Tibial artery (tissue), 4 donors: ENCODE measurements around the gene MED26.

Experiments
- DNase-seq, 2 donors: peaks; one replicate each; pipeline ENCODE4 v3.0.0-alpha.2; 2019
- H3K27ac ChIP-seq, 2 donors: fragments of 200-600 bp; sonication (generic) in 1 of 2; 1 replicate in 1 of 2; 2 replicates in 1 of 2; pipeline ENCODE4 v1.5.1; 2018 to 2019; ENCODE audit warnings: mild to moderate bottlenecking in 1 of 2
- H3K27me3 ChIP-seq, 2 donors: fragments of 200-600 bp; sonication (generic) in 1 of 2; one replicate each; pipeline versions ENCODE4 v1.5.1 to v1.6.0; 2016 to 2019
- H3K36me3 ChIP-seq, 3 donors: fragments of 200-600 bp; sonication (generic) in 2 of 3; one replicate each; pipeline ENCODE4 v1.5.1; 2016 to 2019; ENCODE audit warnings: mild to moderate bottlenecking in 2 of 3
- H3K4me1 ChIP-seq, 4 donors: fragments of 200-600 bp; sonication (generic) in 2 of 4; 1 replicate in 3 of 4; 2 replicates in 1 of 4; pipeline ENCODE4 v1.5.1; 2016 to 2019
- H3K4me3 ChIP-seq, 2 donors: fragments of 200-600 bp; sonication (generic) in 1 of 2; 1 replicate in 1 of 2; 2 replicates in 1 of 2; pipeline ENCODE4 v1.5.1; 2018 to 2019; ENCODE audit warnings: mild to moderate bottlenecking in 2 of 2
- H3K9me3 ChIP-seq, 3 donors: fragments of 200-600 bp; sonication (generic) in 1 of 3; one replicate each; pipeline ENCODE4 v1.5.1; 2016 to 2019
- CTCF ChIP-seq, 2 experiments: fragments of 200-600 bp in 1 of 2; fragments of 450-650 bp in 1 of 2; IDR thresholded peaks; one replicate each; pipeline ENCODE4 v1.5.1; 2017 to 2019; ENCODE audit warnings: antibody characterized with exemption in 2 of 2, mild to moderate bottlenecking in 1 of 2, moderate library complexity in 1 of 2
- intact Hi-C: fragments of 100-400 bp; cut with DNase I; formaldehyde crosslinking; loops from one replicate; pipeline ENCODE4 v1.15.0; 2023; ENCODE audit warnings: low total_unique reads

The MED26 gene

DNA sequence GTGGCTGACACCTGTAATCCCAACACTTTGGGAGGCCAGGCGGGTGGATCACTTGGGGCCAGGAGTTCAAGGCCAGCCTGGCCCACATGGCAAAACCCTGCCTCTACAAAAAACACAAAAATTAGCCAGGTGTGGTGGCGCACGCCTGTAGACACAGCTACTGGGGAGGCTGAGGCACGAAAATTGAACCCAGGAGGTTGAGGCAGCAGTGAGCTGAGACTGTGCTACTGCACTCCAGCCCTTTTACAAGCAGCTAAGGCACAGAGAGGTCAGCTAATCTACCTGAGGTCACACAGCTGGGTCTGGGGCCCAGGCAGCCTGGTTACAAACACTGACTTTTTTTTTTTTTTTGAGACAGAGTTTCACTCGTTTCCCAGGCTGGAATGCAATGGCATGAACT lies 27.2 kb downstream of the MED26 start:
- Histone ChIP-seq H3K27ac (no peak overlapping the region), H3K27me3 (no peaks in the 10 kb centered on the region), H3K4me3 (no peak overlapping the region), H3K4me1 (peaks cover 0 to 52% (median 19%) of the 10 kb centered on the region in 4 donors), H3K9me3 (no peaks in the 10 kb centered on the region), H3K36me3 (no peaks in the 10 kb centered on the region)
- no peak for DNase-seq
- no peak for TF ChIP-seq CTCF (IDR thresholded peaks at IDR 0.05)
- intact Hi-C loops = no loop called here

GRCh38 chr19:16599655-16600346 lies 28.2 kb downstream of the MED26 start:
- no peaks in the 10 kb centered on the region for H3K36me3 ChIP-seq
- no peak overlapping the region for H3K4me3 ChIP-seq
- H3K27ac ChIP-seq = no peak overlapping the region
- TF ChIP-seq CTCF (IDR thresholded peaks at IDR 0.05) = no peak
- no peaks in the 10 kb centered on the region for H3K27me3 ChIP-seq
- intact Hi-C loops = no loop called here
- peaks cover 0 to 46% (median 19%) of the 10 kb centered on the region in 4 donors for H3K4me1 ChIP-seq
- no peaks in the 10 kb centered on the region for H3K9me3 ChIP-seq
- DNase-seq = no peak

DNA sequence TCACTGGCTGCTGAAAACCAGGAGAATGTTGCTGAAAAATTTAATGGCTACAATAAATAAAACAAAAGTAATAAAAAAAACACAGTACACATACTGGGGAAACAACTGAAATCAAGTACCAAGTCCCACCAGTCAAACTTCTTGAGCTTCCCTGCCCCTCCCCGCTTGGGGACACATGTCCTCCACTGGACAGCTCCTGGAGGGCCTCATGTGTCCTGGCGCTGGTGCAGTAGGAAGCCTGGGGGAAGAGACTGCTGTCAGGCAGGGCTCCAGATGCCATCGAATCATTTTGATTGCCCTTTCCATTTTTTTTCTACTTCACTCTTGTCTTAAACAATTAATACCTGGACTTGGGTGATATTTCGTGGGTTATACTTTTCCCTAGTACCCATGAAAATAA lies 29.2 kb downstream of the MED26 start:
- no peaks in the 10 kb centered on the region for H3K27me3 ChIP-seq
- intact Hi-C loops = no loop called here
- no peaks in the 10 kb centered on the region for H3K36me3 ChIP-seq
- H3K4me3 ChIP-seq = no peak overlapping the region
- H3K9me3 ChIP-seq = no peaks in the 10 kb centered on the region
- DNase-seq = no peak
- peaks cover 0 to 45% (median 18%) of the 10 kb centered on the region in 4 donors for H3K4me1 ChIP-seq
- no peak overlapping the region for H3K27ac ChIP-seq
- TF ChIP-seq CTCF (IDR thresholded peaks at IDR 0.05) = no peak

DNA sequence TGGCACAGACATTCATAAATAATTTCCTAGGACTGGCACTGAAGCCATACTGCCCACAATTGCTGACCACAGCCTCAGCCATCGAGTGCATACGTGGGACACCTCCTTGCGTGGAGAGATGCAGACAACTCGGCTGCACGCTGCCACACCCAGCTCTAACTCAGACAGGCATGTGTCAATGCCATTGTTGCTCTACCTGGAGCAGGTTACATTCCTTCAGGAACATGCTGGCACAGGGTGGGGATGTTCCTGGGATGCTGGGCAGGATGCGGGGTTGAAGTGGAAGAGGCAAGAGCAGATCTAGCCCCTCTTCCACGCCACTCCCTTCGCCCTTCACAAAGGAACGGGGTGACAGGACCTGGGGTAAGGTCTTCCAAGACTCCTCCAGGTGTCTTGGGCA lies 31.6 kb downstream of the MED26 start:
- Histone ChIP-seq H3K9me3 (no peaks in the 10 kb centered on the region), H3K27ac (no peak overlapping the region), H3K36me3 (no peaks in the 10 kb centered on the region), H3K27me3 (no peaks in the 10 kb centered on the region), H3K4me1 (peaks cover 0 to 40% (median 14%) of the 10 kb centered on the region in 4 donors), H3K4me3 (no peak overlapping the region)
- no peak for TF ChIP-seq CTCF (IDR thresholded peaks at IDR 0.05)
- intact Hi-C loops = no loop called here
- DNase-seq = no peak

- no peaks in the 10 kb centered on the region for H3K36me3 ChIP-seq
- H3K9me3 ChIP-seq = no peaks in the 10 kb centered on the region
- no peak overlapping the region for H3K27ac ChIP-seq
- H3K4me1 ChIP-seq = peaks cover 0 to 36% (median 14%) of the 10 kb centered on the region in 4 donors
- no peak overlapping the region for H3K4me3 ChIP-seq
- TF ChIP-seq CTCF (IDR thresholded peaks at IDR 0.05) = no peak
- H3K27me3 ChIP-seq = no peaks in the 10 kb centered on the region
- no peak for DNase-seq
- intact Hi-C loops = no loop called here
Measured at GRCh38 chr19:16595097-16595496, 32.9 kb downstream of the MED26 start.
